OCI-LY1 (cell line): ENCODE data around the gene MEI1.

ENCODE experiments used
- H2AFZ ChIP-seq: fragments of 200-600 bp; sonication (generic), shearing (Covaris generic); 2 replicates; pipeline ENCODE4 v1.6.0; 2014; ENCODE audit warnings: antibody characterized with exemption, mild to moderate bottlenecking, low read length
- H3F3A ChIP-seq: fragments of 200-600 bp; sonication (generic), shearing (Covaris generic); 2 replicates; pipeline ENCODE4 v1.6.0; 2014; ENCODE audit warnings: mild to moderate bottlenecking, antibody characterized with exemption, low read length, moderate library complexity; ENCODE audit not compliant: insufficient read depth
- H3K27ac ChIP-seq: fragments of 200-600 bp; sonication (generic); 2 replicates; pipeline ENCODE4 v1.5.1; 2014; ENCODE audit warnings: low read length, mixed run types, mild to moderate bottlenecking, low read depth; ENCODE audit not compliant: poor library complexity, severe bottlenecking
- H3K27me3 ChIP-seq: fragments of 200-600 bp; sonication (generic); 2 replicates; pipeline ENCODE4 v1.6.0; 2014; ENCODE audit warnings: antibody characterized with exemption, mild to moderate bottlenecking, low read length, moderate library complexity; ENCODE audit not compliant: insufficient read depth
- H3K36me3 ChIP-seq: fragments of 200-600 bp; sonication (generic); 2 replicates; pipeline ENCODE4 v1.6.1; 2014; ENCODE audit warnings: mild to moderate bottlenecking, antibody characterized with exemption, low read length, moderate library complexity, mixed read lengths; ENCODE audit not compliant: insufficient read depth
- H3K4me1 ChIP-seq: fragments of 200-600 bp; sonication (generic); 2 replicates; pipeline ENCODE4 v1.5.1; 2014; ENCODE audit warnings: mild to moderate bottlenecking, low read length, moderate library complexity; ENCODE audit not compliant: insufficient read depth, severe bottlenecking
- H3K4me2 ChIP-seq: fragments of 200-600 bp; sonication (generic), shearing (Covaris generic); 2 replicates; pipeline ENCODE4 v1.6.1; 2014; ENCODE audit warnings: low read length
- H3K4me3 ChIP-seq: fragments of 200-600 bp; sonication (generic); 2 replicates; pipeline ENCODE4 v1.5.1; 2014; ENCODE audit warnings: low read length, low read depth, mild to moderate bottlenecking, mixed read lengths; ENCODE audit not compliant: poor library complexity, severe bottlenecking
- H3K79me2 ChIP-seq: fragments of 200-600 bp; shearing (Covaris generic); 2 replicates; pipeline ENCODE4 v1.6.1; 2016; ENCODE audit warnings: mixed run types, low read length, mixed read lengths; ENCODE audit not compliant: insufficient read depth
- H3K9ac ChIP-seq: fragments of 200-600 bp; sonication (generic), shearing (Covaris generic); 2 replicates; pipeline ENCODE4 v1.6.1; 2014; ENCODE audit warnings: mild to moderate bottlenecking, low read length, mixed read lengths
- H3K9me2 ChIP-seq: fragments of 200-600 bp; sonication (generic), shearing (Covaris generic); 2 replicates; pipeline ENCODE4 v1.6.1; 2014; ENCODE audit warnings: low read depth, mild to moderate bottlenecking, low read length, mixed read lengths
- H3K9me3 ChIP-seq: fragments of 200-600 bp; shearing (Covaris generic); 2 replicates; pipeline ENCODE4 v1.6.1; 2014; ENCODE audit warnings: low read length, mixed read lengths
- H4K20me1 ChIP-seq: fragments of 200-600 bp; sonication (generic), shearing (Covaris generic); 2 replicates; pipeline ENCODE4 v1.6.0; 2016; ENCODE audit warnings: mild to moderate bottlenecking, low read length; ENCODE audit not compliant: insufficient read depth
- EZH2 ChIP-seq: fragments of 200-600 bp; sonication (generic), shearing (Covaris generic); IDR thresholded peaks from 2 replicates; pipeline ENCODE4 v1.8.0; 2017; ENCODE audit warnings: borderline replicate concordance, mixed run types, mild to moderate bottlenecking, antibody characterized with exemption, low read length, moderate library complexity, mixed read lengths
- TF ChIP-seq, protein P1 (sequence below): fragments of 200-600 bp; sonication (generic), shearing (Covaris generic); IDR thresholded peaks from 2 replicates; pipeline ENCODE4 v1.5.1; 2017; ENCODE audit warnings: mild to moderate bottlenecking, antibody characterized with exemption, low read length, moderate library complexity, mixed read lengths

MEI1 gene

DNA sequence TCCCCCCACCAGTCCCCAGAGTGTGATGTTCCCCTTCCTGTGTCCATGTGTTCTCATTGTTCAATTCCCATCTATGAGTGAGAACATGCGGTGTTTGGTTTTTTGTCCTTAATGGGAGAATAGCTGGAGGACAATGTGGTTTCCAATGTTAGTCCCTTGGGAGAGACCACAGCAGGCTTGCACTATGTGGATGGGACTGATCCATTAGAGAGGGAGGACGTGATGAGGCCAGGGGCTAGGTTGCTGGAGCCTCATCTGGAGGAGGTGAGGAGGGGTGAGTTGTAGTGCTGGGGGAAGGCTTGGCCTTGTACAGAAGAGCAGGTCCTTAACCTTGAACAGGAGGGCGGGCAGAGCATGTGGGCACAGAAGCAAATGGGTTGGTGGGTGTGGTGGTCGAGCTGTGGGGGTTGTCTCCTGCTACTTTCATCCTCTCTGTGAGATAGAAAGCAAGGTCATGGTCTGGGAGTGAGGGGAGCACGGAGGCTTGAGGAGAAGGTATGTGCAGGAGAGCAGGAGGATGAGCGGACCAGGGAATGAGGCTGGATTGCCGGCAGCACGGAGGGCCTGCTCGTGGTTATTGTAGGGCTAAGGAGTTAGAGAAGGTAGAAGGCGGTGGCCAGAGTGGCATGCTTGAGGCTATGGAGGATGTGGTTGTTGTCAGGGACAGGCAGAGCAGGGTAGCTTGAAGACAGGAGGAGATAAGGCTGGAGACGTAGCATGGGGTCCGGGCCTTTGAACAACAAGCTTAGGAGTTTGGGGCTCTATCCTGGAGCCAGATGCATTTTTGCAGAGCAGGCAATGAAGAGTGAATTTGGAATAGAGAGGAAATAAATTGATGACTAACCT, 122.4 kb downstream of the MEI1 start:
- H3K4me3 ChIP-seq = no peak overlapping the region
- H3K36me3 ChIP-seq = peaks cover 7% of the 10 kb centered on the region; the same call in 1 of the 2 replicates
- no peaks in the 10 kb centered on the region for H3F3A ChIP-seq
- no peak overlapping the region for H3K4me2 ChIP-seq
- TF ChIP-seq, protein P1, sequence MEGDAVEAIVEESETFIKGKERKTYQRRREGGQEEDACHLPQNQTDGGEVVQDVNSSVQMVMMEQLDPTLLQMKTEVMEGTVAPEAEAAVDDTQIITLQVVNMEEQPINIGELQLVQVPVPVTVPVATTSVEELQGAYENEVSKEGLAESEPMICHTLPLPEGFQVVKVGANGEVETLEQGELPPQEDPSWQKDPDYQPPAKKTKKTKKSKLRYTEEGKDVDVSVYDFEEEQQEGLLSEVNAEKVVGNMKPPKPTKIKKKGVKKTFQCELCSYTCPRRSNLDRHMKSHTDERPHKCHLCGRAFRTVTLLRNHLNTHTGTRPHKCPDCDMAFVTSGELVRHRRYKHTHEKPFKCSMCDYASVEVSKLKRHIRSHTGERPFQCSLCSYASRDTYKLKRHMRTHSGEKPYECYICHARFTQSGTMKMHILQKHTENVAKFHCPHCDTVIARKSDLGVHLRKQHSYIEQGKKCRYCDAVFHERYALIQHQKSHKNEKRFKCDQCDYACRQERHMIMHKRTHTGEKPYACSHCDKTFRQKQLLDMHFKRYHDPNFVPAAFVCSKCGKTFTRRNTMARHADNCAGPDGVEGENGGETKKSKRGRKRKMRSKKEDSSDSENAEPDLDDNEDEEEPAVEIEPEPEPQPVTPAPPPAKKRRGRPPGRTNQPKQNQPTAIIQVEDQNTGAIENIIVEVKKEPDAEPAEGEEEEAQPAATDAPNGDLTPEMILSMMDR = no peak
- TF ChIP-seq EZH2 = no peak
- H3K27me3 ChIP-seq = no peaks in the 10 kb centered on the region
- H3K79me2 ChIP-seq = no peaks in the 10 kb centered on the region
- H3K9me2 ChIP-seq = no peaks in the 10 kb centered on the region
- no peak overlapping the region for H2AFZ ChIP-seq
- H3K9ac ChIP-seq = no peak overlapping the region
- no peaks in the 10 kb centered on the region for H3K9me3 ChIP-seq
- no peaks in the 10 kb centered on the region for H4K20me1 ChIP-seq
- no peaks in the 10 kb centered on the region for H3K4me1 ChIP-seq
- no peak overlapping the region for H3K27ac ChIP-seq

- Histone ChIP-seq H3K27me3 (no peaks in the 10 kb centered on the region), H4K20me1 (no peaks in the 10 kb centered on the region), H3K79me2 (no peaks in the 10 kb centered on the region), H3K4me3 (no peak overlapping the region), H3K27ac (peak overlapping the region; percentile 7), H3K9me3 (no peaks in the 10 kb centered on the region), H3K4me1 (no peaks in the 10 kb centered on the region), H3K9me2 (no peaks in the 10 kb centered on the region), H3K4me2 (no peak overlapping the region), H2AFZ (no peak overlapping the region), H3K36me3 (peaks cover 7% of the 10 kb centered on the region; the same call in 1 of the 2 replicates), H3K9ac (no peak overlapping the region; the same call in 1 of the 2 replicates), H3F3A (no peaks in the 10 kb centered on the region)
- TF ChIP-seq, protein P1 = peak; percentile 71
- TF ChIP-seq EZH2 = no peak
Observed at GRCh38 chr22:41822317-41823057, 123.2 kb downstream of the MEI1 start.

- no peaks in the 10 kb centered on the region for H3K27me3 ChIP-seq
- TF ChIP-seq, protein P1 = no peak
- no peak for TF ChIP-seq EZH2
- no peak overlapping the region for H3K4me2 ChIP-seq
- H3K9ac ChIP-seq = no peak overlapping the region
- no peak overlapping the region for H2AFZ ChIP-seq
- no peaks in the 10 kb centered on the region for H4K20me1 ChIP-seq
- H3K9me3 ChIP-seq = no peaks in the 10 kb centered on the region
- no peak overlapping the region for H3K4me3 ChIP-seq
- no peaks in the 10 kb centered on the region for H3F3A ChIP-seq
- H3K79me2 ChIP-seq = no peaks in the 10 kb centered on the region
- H3K4me1 ChIP-seq = no peaks in the 10 kb centered on the region
- H3K27ac ChIP-seq = no peak overlapping the region
- no peaks in the 10 kb centered on the region for H3K9me2 ChIP-seq
- H3K36me3 ChIP-seq = peaks cover 7% of the 10 kb centered on the region; the same call in 1 of the 2 replicates
Observed at GRCh38 chr22:41823797-41824196, 124.5 kb downstream of the MEI1 start.
